Gastrocnemius medialis (tissue), 4 donors: Measurements from ENCODE around the gene ERCC1. TPM values are rescaled to one million over a fixed set of nuclear protein-coding genes. Genes with fewer than 3 reads are reported as not detected.

Experiments
- microRNA-seq, 2 donors: library from miRNA; unstranded; fragments of <30 nt; microRNA quantifications; one replicate each; pipeline ENCODE4, GENCODE V29; 2016; ENCODE audit warnings: borderline replicate concordance in 2 of 2
- total RNA-seq, 4 donors: library from RNA; depleted of rRNA; stranded (reverse); fragments of >200 nt; gene quantifications; one replicate each; pipeline versions ENCODE4 v1.1.0 to v1.2.3, GENCODE V29; 2016

Gene ERCC1
- total RNA-seq, 4 donors from 2014 or later: 92.1 to 185 (median 103) TPM

Small RNA genes lying within 50 kb of the gene (microRNA-seq; reads per million reads assigned to microRNA genes)
- gene MIR6088: 0 reads per million in 2 donors

Other genes with a start within 250 kb of the ERCC1 start
- gene TRAPPC6A, start 245.7 kb downstream of the ERCC1 start, total RNA-seq: 10 to 100 TPM; 18.4 to 29.2 (median 24.8) TPM
- 10 to 100 TPM in 1 of 4 donors, 1 to 10 TPM in 3; 1.9 to 14.9 (median 5.8) TPM for gene BLOC1S3, start 245.1 kb downstream of the ERCC1 start, total RNA-seq
- gene EXOC3L2, start 178.5 kb downstream of the ERCC1 start, total RNA-seq: under 1 TPM in 2 of 4 donors, not detected in 2; 0.46 to 0.55 TPM
- 10 to 100 TPM; 12.2 to 42.5 (median 22.1) TPM for gene MARK4, start 172.6 kb downstream of the ERCC1 start, total RNA-seq
- gene CKM, start 101.0 kb downstream of the ERCC1 start, total RNA-seq: over 10,000 TPM; 18,507 to 37,792 (median 27,366) TPM
- 1 to 10 TPM in 1 of 4 donors, not detected in 3; 2.7 TPM for gene KLC3, start 83.2 kb downstream of the ERCC1 start, total RNA-seq
- 1 to 10 TPM; 4.8 to 8.9 (median 7.2) TPM for gene ERCC2, start 53.3 kb downstream of the ERCC1 start, total RNA-seq
- 1 to 10 TPM; 1.1 to 6.9 (median 1.5) TPM for gene PPP1R13L, start 18.8 kb downstream of the ERCC1 start, total RNA-seq
- gene POLR1G, start 17.3 kb downstream of the ERCC1 start, total RNA-seq: 1 to 10 TPM; 5.1 to 8.3 (median 5.8) TPM
- gene FOSB, start 44.1 kb upstream of the ERCC1 start, total RNA-seq: 1 to 10 TPM in 2 of 4 donors, under 1 TPM in 1, not detected in 1; 0.17 to 1.8 (median 1.6) TPM
- 100 to 1,000 TPM in 2 of 4 donors, 10 to 100 TPM in 2; 51.8 to 140 (median 101) TPM for gene RTN2, start 73.1 kb upstream of the ERCC1 start, total RNA-seq
- gene PPM1N, start 74.5 kb upstream of the ERCC1 start, total RNA-seq: under 1 TPM in 1 of 4 donors, not detected in 3; 0.76 TPM
- 10 to 100 TPM; 10.2 to 18.2 (median 16.4) TPM for gene VASP, start 83.6 kb upstream of the ERCC1 start, total RNA-seq
- 10 to 100 TPM; 14.8 to 32.5 (median 20.3) TPM for gene OPA3, start 160.9 kb upstream of the ERCC1 start, total RNA-seq
- 1 to 10 TPM in 3 of 4 donors, under 1 TPM in 1; 0.46 to 4.2 (median 2.2) TPM for gene GPR4, start 178.3 kb upstream of the ERCC1 start, total RNA-seq
- gene EML2, start 215.5 kb upstream of the ERCC1 start, total RNA-seq: 1 to 10 TPM; 3.0 to 6.7 (median 4.8) TPM
- not detected for gene GIPR, start 244.3 kb upstream of the ERCC1 start, total RNA-seq